ENCODE results near the gene SENP6.
"Not testable (repeated sequence)": the region's sequence is repeated elsewhere in the genome, so short reads cannot be mapped to it uniquely, and the experiment has no call there.

SENP6 gene

DNA sequence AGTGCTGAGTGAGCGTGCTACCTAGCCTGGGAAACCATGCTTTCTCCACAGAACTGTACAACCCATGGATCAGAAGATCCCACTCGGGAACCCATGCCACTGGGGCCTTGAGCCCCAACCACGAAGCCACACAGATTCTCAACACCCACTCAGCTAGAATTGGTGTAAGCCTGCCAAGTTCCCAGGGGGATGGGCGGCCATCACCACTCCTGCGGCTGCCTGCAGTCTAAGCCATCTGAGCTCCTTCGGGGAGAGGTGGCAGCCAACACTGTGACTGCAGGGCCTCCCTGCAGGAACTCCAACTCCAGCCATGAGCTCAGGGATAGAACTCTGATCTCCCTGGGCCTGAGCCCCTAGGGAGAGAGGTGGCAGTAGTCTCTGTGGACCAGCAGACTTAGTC lies 33.6 kb upstream of the SENP6 start:
- TF ChIP-seq, protein P1, sequence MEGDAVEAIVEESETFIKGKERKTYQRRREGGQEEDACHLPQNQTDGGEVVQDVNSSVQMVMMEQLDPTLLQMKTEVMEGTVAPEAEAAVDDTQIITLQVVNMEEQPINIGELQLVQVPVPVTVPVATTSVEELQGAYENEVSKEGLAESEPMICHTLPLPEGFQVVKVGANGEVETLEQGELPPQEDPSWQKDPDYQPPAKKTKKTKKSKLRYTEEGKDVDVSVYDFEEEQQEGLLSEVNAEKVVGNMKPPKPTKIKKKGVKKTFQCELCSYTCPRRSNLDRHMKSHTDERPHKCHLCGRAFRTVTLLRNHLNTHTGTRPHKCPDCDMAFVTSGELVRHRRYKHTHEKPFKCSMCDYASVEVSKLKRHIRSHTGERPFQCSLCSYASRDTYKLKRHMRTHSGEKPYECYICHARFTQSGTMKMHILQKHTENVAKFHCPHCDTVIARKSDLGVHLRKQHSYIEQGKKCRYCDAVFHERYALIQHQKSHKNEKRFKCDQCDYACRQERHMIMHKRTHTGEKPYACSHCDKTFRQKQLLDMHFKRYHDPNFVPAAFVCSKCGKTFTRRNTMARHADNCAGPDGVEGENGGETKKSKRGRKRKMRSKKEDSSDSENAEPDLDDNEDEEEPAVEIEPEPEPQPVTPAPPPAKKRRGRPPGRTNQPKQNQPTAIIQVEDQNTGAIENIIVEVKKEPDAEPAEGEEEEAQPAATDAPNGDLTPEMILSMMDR (conservative IDR thresholded peaks at IDR 0.05; ENCODE audit: low read depth, low read length): no peak
- no peak for DNase-seq (ENCODE audit: low read depth)
- H3K4me3 ChIP-seq (ENCODE audit: low read depth, low read length): no peak overlapping the region

DNA sequence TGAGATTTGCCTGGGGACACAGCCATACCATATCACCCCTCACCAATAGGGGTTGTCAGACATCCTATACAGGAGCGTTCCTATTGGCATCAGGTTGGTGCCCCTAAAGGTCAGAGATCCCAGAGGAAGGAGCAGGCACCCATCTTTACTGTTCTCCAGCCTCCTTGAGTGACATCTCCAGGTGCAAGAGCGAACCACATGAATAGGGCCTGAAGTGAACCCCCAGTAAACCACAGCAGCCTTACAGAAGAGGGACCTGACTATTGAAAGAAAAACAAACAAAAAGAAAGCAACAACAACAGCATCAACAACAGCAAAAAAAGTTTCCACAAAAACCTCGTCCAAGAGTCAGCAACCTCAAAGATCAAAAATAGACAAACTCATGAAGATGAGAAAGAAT lies 32.7 kb upstream of the SENP6 start:
- DNase-seq (ENCODE audit: low read depth): no peak
- H3K4me3 ChIP-seq (ENCODE audit: low read depth, low read length): no peak overlapping the region
- TF ChIP-seq, protein P1 (conservative IDR thresholded peaks at IDR 0.05; ENCODE audit: low read depth, low read length): no peak

DNA sequence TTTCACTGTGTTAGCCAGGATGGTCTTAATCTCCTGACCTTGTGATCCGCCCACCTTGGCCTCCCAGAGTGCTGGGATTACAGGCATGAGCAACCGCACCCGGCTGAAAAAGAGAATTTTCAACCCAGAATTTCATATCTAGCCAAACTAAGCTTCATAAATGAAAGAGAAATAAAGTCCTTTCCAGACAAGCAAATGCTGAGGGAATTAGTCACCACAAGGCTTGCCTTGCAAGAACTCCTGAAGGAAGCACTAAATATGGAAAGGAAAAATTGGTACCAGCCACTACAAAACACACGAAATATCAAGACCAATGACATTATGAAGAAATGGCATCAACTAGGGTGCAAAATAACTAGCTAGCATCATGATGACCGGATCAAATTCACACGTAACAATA lies 31.0 kb upstream of the SENP6 start:
- not testable (repeated sequence) for H3K4me3 ChIP-seq (ENCODE audit: low read depth, low read length)
- DNase-seq (ENCODE audit: low read depth): peak; percentile 63

DNA sequence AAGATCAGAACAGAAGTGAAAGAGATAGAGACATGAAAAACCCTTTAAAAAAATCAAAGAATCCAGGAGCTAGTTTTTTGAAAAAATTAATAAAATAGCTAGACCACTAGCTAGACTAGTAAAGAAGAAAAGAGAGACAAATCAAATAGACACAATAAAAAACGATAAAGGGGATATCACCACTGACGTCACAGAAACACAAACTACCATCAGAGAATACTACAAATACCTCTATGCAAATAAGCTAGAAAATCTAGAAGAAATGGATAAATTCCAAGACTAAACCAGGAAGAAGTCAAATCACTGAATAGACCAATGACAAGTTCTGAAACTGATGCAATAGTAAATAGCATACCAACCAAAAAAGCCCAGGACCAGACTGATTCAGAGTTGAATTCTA lies 29.6 kb upstream of the SENP6 start:
- H3K4me3 ChIP-seq (ENCODE audit: low read depth, low read length): no peak overlapping the region
- TF ChIP-seq, protein P1 (conservative IDR thresholded peaks at IDR 0.05; ENCODE audit: low read depth, low read length): no peak
- DNase-seq (ENCODE audit: low read depth): no peak

DNA sequence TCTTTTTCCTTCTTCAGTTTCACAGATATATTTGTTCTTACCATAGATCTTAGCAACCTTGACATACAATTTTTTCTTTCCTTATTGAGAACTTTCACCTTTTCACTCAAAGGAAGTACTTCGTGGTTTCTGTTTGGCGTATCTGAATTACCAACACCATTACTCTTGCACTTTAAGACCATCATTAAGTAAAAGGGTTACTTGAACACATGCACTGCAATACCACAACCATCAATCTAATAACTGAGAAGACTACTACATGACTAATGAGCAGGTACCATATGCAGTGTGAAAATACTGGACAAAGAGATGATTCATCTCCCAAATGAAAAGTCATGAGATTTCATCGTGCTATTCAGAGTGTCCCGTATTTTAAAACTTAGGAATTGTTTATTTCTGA lies 21.7 kb upstream of the SENP6 start:
- TF ChIP-seq, protein P1 (conservative IDR thresholded peaks at IDR 0.05; ENCODE audit: low read depth, low read length): no peak
- no peak overlapping the region for H3K4me3 ChIP-seq (ENCODE audit: low read depth, low read length)
- no peak for DNase-seq (ENCODE audit: low read depth)

DNA sequence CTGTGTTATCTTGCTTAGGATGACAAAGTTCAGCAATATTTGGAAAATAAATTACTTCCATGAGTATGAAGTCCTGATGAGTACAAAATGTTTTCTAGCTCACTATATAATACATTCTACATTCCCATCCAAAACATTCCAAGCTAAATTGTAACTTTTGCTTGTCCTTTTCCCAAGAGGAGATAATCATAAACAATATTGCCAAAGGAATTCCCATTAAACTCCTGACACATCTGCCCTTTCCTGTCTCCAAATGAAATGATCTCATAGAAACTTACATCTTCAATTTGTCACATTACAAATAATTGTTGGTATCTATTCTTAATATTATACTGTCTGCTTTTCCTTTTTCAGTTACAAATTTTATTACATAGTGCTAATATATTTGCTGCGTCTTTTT lies 20.4 kb upstream of the SENP6 start:
- TF ChIP-seq, protein P1 (conservative IDR thresholded peaks at IDR 0.05; ENCODE audit: low read depth, low read length): no peak
- no peak overlapping the region for H3K4me3 ChIP-seq (ENCODE audit: low read depth, low read length)
- DNase-seq (ENCODE audit: low read depth): no peak

DNA sequence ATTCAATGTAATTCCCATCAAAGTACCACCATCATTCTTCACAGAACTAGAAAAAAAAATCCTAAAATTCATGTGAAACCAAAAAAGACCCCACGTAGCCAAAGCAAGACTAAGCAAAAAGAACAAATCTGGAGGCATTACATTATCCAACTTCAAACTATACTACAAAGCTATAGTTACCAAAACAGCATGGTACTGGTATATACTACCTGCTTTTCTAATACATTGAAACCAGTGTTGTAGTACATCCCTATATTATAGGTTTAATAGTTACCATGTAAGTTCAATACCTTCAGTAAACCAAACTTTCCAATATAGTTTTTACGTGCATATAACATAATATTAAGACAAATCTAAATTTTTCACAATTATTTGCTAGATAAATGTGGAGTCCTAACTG lies 17.1 kb upstream of the SENP6 start:
- H3K4me3 ChIP-seq (ENCODE audit: low read depth, low read length); DNase-seq (ENCODE audit: low read depth): not testable (repeated sequence)

DNA sequence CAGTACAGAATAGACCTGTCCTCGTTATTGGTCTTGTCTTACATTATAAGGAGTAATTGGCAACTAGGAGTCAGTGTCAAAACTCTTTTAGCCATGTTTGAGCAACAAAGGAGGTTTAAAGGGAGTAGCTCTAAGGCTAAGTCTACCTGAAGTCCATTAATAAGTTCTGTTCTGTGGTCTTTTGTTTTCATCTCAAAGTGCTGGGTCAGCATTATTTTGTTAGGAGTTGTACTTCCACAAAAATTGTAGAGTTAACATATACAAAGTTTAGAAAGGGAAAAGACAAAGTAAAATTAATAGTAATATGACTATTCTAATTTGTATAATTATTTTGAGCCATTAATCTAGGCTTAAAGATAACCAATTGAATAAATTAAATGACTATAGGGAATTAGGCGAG lies 12.7 kb upstream of the SENP6 start:
- TF ChIP-seq, protein P1 (conservative IDR thresholded peaks at IDR 0.05; ENCODE audit: low read depth, low read length): no peak
- H3K4me3 ChIP-seq (ENCODE audit: low read depth, low read length): no peak overlapping the region
- no peak for DNase-seq (ENCODE audit: low read depth)
